Kidney tubule cell (primary cell): ENCODE results near the gene ARMC3.

ENCODE experiments used
- DNase-seq: peaks from one replicate; pipeline ENCODE4 v3.0.0-alpha.2; 2018; ENCODE audit warnings: low spot score

The ARMC3 gene

GRCh38 chr10:22993314-22993713, 65.5 kb downstream of the ARMC3 start:
- DNase-seq: no peak

- peak; percentile 31 for DNase-seq
Measured at GRCh38 chr10:22997096-22997495, 69.2 kb downstream of the ARMC3 start.

GRCh38 chr10:22998091-22998490, 70.2 kb downstream of the ARMC3 start:
- no peak for DNase-seq

- no peak for DNase-seq
Measured at GRCh38 chr10:22999942-23000341, 72.1 kb downstream of the ARMC3 start.

GRCh38 chr10:23001901-23002516, 74.2 kb downstream of the ARMC3 start:
- no peak for DNase-seq

GRCh38 chr10:23005150-23005549, 77.3 kb downstream of the ARMC3 start:
- no peak for DNase-seq

- no peak for DNase-seq
Measured at GRCh38 chr10:23013581-23014335, 85.9 kb downstream of the ARMC3 start.

- DNase-seq: no peak
Measured at GRCh38 chr10:23015021-23015707, 87.3 kb downstream of the ARMC3 start.

GRCh38 chr10:23016636-23017035, 88.8 kb downstream of the ARMC3 start:
- DNase-seq: peak; percentile 36

- no peak for DNase-seq
Measured at GRCh38 chr10:23019633-23020032, 91.8 kb downstream of the ARMC3 start.

- no peak for DNase-seq
Measured at GRCh38 chr10:23021430-23021829, 93.6 kb downstream of the ARMC3 start.

GRCh38 chr10:23024002-23024401, 96.1 kb downstream of the ARMC3 start:
- no peak for DNase-seq

- DNase-seq: no peak
Measured at GRCh38 chr10:23031318-23031717, 103.5 kb downstream of the ARMC3 start.

GRCh38 chr10:23034790-23035189, 106.9 kb downstream of the ARMC3 start:
- DNase-seq: no peak

- DNase-seq: peak; percentile 18
Measured at GRCh38 chr10:23035569-23035968, 107.7 kb downstream of the ARMC3 start.

- peak; percentile 30 for DNase-seq
Measured at GRCh38 chr10:23037152-23037551, 109.3 kb downstream of the ARMC3 start.

- no peak for DNase-seq
Measured at GRCh38 chr10:23037561-23037960, 109.7 kb downstream of the ARMC3 start.

- no peak for DNase-seq
Measured at GRCh38 chr10:23038172-23038571, 110.3 kb downstream of the ARMC3 start.

GRCh38 chr10:23040002-23040401, 112.1 kb downstream of the ARMC3 start:
- no peak for DNase-seq

GRCh38 chr10:23046027-23046426, 118.2 kb downstream of the ARMC3 start:
- no peak for DNase-seq

- no peak for DNase-seq
Measured at GRCh38 chr10:23047201-23048050, 119.6 kb downstream of the ARMC3 start.

- no peak for DNase-seq
Measured at GRCh38 chr10:23048191-23048590, 120.3 kb downstream of the ARMC3 start.
